HepG2 (cell line): Measurements from ENCODE around the gene MICB. TPM values are rescaled to one million over a fixed set of nuclear protein-coding genes. Genes with fewer than 3 reads are reported as not detected.

Source experiments
- BRD4 ChIP-seq: sonication (generic); formaldehyde crosslinking; IDR thresholded peaks from 2 replicates; pipeline ENCODE4 v1.4.0; 2020; ENCODE audit warnings: missing genetic modification reagents
- FOXA1 ChIP-seq, 2 experiments: fragments of 450-650 bp in 1 of 2; sonication (generic) in 1 of 2; formaldehyde crosslinking in 1 of 2; IDR thresholded peaks; 2 replicates each; pipeline versions ENCODE4 v1.4.0 to v1.6.1; 2016 to 2020; ENCODE audit warnings: missing genetic modification reagents in 1 of 2
- KLF9 ChIP-seq: IDR thresholded peaks from 2 replicates; pipeline ENCODE4 v1.6.1; 2016; ENCODE audit warnings: low read depth
- MAZ ChIP-seq, 2 experiments: sonication (generic) in 1 of 2; formaldehyde crosslinking in 1 of 2; IDR thresholded peaks; 2 replicates each; pipeline versions ENCODE4 v1.5.0 to v1.6.1; 2012 to 2020; ENCODE audit warnings: low read depth in 2 of 2, mild to moderate bottlenecking in 2 of 2, borderline replicate concordance in 1 of 2, improper control_type of control experiment in 1 of 2, low read length in 1 of 2, missing genetic modification reagents in 1 of 2, moderate library complexity in 1 of 2
- MXD3 ChIP-seq: IDR thresholded peaks from 2 replicates; pipeline ENCODE4 v1.6.1; 2016; ENCODE audit warnings: mild to moderate bottlenecking, missing biosample characterization, missing genetic modification reagents
- NCOA2 ChIP-seq: sonication (generic); formaldehyde crosslinking; IDR thresholded peaks from 2 replicates; pipeline ENCODE4 v1.8.0; 2022; ENCODE audit warnings: inconsistent platforms
- NFAT5 ChIP-seq: sonication (generic); formaldehyde crosslinking; IDR thresholded peaks from 2 replicates; pipeline ENCODE4 v1.4.0; 2020; ENCODE audit warnings: missing genetic modification reagents
- NFYB ChIP-seq: sonication (generic); formaldehyde crosslinking; IDR thresholded peaks from 2 replicates; pipeline ENCODE4 v1.4.0; 2020; ENCODE audit warnings: missing genetic modification reagents
- PITX1 ChIP-seq: sonication (generic); formaldehyde crosslinking; IDR thresholded peaks from 2 replicates; pipeline ENCODE4 v1.5.1; 2020; ENCODE audit warnings: mild to moderate bottlenecking, missing genetic modification reagents
- SOX5 ChIP-seq: IDR thresholded peaks from 2 replicates; pipeline ENCODE4 v1.6.1; 2016; ENCODE audit warnings: borderline replicate concordance
- YEATS4 ChIP-seq: sonication (generic); formaldehyde crosslinking; IDR thresholded peaks from 2 replicates; pipeline ENCODE4 v1.4.0; 2020; ENCODE audit warnings: missing genetic modification reagents, borderline replicate concordance
- ZBTB3 ChIP-seq: sonication (generic); formaldehyde crosslinking; IDR thresholded peaks from 2 replicates; pipeline ENCODE4 v1.4.0; 2020; ENCODE audit warnings: low read depth, mild to moderate bottlenecking, moderate library complexity, missing genetic modification reagents, borderline replicate concordance
- ZNF335 ChIP-seq: sonication (generic); formaldehyde crosslinking; IDR thresholded peaks from 2 replicates; pipeline ENCODE4 v1.4.0; 2020; ENCODE audit warnings: missing genetic modification reagents
- ZNF790 ChIP-seq: sonication (generic); formaldehyde crosslinking; IDR thresholded peaks from 2 replicates; pipeline ENCODE4 v1.8.0; 2022; ENCODE audit warnings: missing genetic modification reagents, mild to moderate bottlenecking, borderline replicate concordance
- polyA plus RNA-seq, 8 experiments: library from polyadenylated mRNA; depleted of rRNA in 3 of 8; stranded (reverse) in 7 of 8; unstranded in 1 of 8; fragments of >200 nt; fragmentation: Illumina TruSeq in 4 of 8; extraction: Trizol in 4 of 8; gene quantifications; 2 replicates each; pipeline versions ENCODE4 v1.2.1 to v1.2.3, GENCODE V29; 2011 to 2016; ENCODE audit warnings: low read depth in 4 of 8, missing spikeins in 1 of 8, mixed read lengths in 1 of 8; ENCODE audit not compliant: insufficient read depth in 1 of 8
- total RNA-seq, 5 experiments: library from RNA; depleted of rRNA; stranded (reverse); fragments of >200 nt; fragmentation: Illumina TruSeq; extraction: Trizol; gene quantifications; 2 replicates each; pipeline ENCODE4 v1.2.3, GENCODE V29; 2016; ENCODE audit warnings: low read depth in 1 of 5
- TF ChIP-seq, protein P1 (sequence below): sonication (generic); formaldehyde crosslinking; IDR thresholded peaks from 2 replicates; pipeline ENCODE4 v1.9.0; 2022; ENCODE audit warnings: missing genetic modification reagents, mild to moderate bottlenecking, borderline replicate concordance
- TF ChIP-seq, protein P2 (sequence below): sonication (generic); formaldehyde crosslinking; IDR thresholded peaks from 2 replicates; pipeline ENCODE4 v1.9.0; 2021; ENCODE audit warnings: missing genetic modification reagents, mild to moderate bottlenecking, borderline replicate concordance
- TF ChIP-seq, protein P3 (sequence below): sonication (generic); formaldehyde crosslinking; IDR thresholded peaks from 2 replicates; pipeline ENCODE4 v1.8.0; 2022; ENCODE audit warnings: mild to moderate bottlenecking, missing genetic modification reagents, moderate library complexity

The MICB gene
- total and polyA plus RNA-seq, 2 of the 13 experiments (the other 11 are each of a cell fraction or from before 2014, with no cell fraction given): 12.5 to 12.8 TPM

DNA sequence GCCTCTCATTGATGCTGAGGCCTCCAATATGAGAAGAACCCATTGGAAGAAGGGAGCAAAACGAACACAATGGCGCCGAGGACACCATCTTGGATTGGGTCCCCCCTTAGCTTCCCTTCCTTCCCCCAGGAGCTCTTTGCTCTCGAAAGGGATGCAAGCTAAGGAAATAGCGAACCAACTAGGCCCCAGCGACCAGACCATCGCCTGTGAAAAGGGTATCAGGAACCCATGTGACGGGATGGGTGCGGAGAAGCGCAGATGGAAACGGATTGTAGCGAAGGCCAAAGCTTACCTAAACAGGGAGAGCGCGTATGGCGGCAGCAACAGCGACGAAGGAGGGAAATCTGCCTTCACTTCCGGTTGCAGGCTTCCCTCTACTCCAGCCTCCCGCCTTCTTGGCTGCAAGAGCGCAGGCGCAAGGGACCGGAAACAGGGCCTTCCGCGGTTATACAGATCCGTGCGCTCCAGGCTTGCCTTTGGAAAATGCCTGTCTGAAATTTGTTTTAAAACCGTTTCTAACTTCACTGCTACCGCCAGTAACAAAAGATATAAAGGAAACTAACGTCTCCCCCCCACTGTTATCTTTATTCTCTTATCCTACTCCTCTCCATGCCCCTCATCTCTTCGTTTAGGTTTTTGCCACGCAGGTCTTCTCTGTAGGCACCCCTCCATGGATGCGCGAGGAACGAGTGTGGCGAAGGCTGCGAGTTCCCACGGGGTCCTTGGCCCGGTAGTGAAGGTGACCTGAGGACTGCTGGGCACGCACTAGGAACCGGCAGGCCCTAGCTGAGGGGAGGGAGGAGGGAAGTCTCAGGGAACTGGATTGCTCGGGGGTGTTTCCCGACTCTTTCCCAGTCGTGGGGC lies 43.9 kb downstream of the MICB start, which contains the start of gene DDX39B (continued):
- TF ChIP-seq ZNF790 (CRISPR knock-in tag): 0 out of 2 replicates have a peak, but pooled peaks have one; percentile 89
- peak; percentile 94; the same call in 1 of the 2 replicates for TF ChIP-seq MXD3 (CRISPR knock-in tag)
- 0 out of 2 replicates have a peak, but pooled peaks have one; percentile 15 for TF ChIP-seq NFYB
- no peak for TF ChIP-seq FOXA1 (IDR thresholded peaks at IDR 0.05)
- no peak for TF ChIP-seq FOXA1 (CRISPR knock-in tag; IDR thresholded peaks at IDR 0.05)
- peak; percentile 99 for TF ChIP-seq YEATS4
- TF ChIP-seq SOX5 (CRISPR knock-in tag): peak; percentile 50; the same call in 1 of the 2 replicates
- TF ChIP-seq PITX1 (CRISPR knock-in tag): peak; percentile 92
- peak; percentile 63; the same call in 1 of the 2 replicates for TF ChIP-seq ZBTB3 (CRISPR knock-in tag)
- TF ChIP-seq KLF9 (CRISPR knock-in tag): no peak
- TF ChIP-seq, protein P1, sequence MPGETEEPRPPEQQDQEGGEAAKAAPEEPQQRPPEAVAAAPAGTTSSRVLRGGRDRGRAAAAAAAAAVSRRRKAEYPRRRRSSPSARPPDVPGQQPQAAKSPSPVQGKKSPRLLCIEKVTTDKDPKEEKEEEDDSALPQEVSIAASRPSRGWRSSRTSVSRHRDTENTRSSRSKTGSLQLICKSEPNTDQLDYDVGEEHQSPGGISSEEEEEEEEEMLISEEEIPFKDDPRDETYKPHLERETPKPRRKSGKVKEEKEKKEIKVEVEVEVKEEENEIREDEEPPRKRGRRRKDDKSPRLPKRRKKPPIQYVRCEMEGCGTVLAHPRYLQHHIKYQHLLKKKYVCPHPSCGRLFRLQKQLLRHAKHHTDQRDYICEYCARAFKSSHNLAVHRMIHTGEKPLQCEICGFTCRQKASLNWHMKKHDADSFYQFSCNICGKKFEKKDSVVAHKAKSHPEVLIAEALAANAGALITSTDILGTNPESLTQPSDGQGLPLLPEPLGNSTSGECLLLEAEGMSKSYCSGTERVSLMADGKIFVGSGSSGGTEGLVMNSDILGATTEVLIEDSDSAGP (CRISPR knock-in tag): peak; percentile 95
- peak; percentile 80 for TF ChIP-seq NFAT5 (CRISPR knock-in tag)
- TF ChIP-seq, protein P2, sequence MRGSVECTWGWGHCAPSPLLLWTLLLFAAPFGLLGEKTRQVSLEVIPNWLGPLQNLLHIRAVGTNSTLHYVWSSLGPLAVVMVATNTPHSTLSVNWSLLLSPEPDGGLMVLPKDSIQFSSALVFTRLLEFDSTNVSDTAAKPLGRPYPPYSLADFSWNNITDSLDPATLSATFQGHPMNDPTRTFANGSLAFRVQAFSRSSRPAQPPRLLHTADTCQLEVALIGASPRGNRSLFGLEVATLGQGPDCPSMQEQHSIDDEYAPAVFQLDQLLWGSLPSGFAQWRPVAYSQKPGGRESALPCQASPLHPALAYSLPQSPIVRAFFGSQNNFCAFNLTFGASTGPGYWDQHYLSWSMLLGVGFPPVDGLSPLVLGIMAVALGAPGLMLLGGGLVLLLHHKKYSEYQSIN (CRISPR knock-in tag): no peak
- peak; percentile 50 for TF ChIP-seq NCOA2
- TF ChIP-seq MAZ (IDR thresholded peaks at IDR 0.05; ENCODE audit: borderline replicate concordance, low read depth, low read length): peak; percentile 44; the same call in 1 of the 2 replicates
- peak; percentile 71 for TF ChIP-seq MAZ (CRISPR knock-in tag; IDR thresholded peaks at IDR 0.05; ENCODE audit: low read depth)
- peak; percentile 99 for TF ChIP-seq ZNF335 (CRISPR knock-in tag)
- TF ChIP-seq BRD4 (CRISPR knock-in tag): peak; percentile 100
- TF ChIP-seq, protein P3, sequence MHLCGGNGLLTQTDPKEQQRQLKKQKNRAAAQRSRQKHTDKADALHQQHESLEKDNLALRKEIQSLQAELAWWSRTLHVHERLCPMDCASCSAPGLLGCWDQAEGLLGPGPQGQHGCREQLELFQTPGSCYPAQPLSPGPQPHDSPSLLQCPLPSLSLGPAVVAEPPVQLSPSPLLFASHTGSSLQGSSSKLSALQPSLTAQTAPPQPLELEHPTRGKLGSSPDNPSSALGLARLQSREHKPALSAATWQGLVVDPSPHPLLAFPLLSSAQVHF (CRISPR knock-in tag): no peak
- TF ChIP-seq, all 625 proteins: peak for 405
